Dendritic cell treated with granulocyte-macrophage colony-stimulating factor and Interleukin-4, amounts not matched to agents 40 ng/mL and 50 ng/mL, for 4 days (primary cell): ENCODE data around the gene CEND1.

Experiments
- H3K27ac Mint-ChIP-seq: one replicate; pipeline ENCODE4 v1.8.0; 2022; ENCODE audit warnings: mild to moderate bottlenecking, mixed read lengths
- H3K27me3 Mint-ChIP-seq: one replicate; pipeline ENCODE4 v1.8.0; 2022; ENCODE audit warnings: mild to moderate bottlenecking, mixed read lengths
- H3K36me3 Mint-ChIP-seq: one replicate; pipeline ENCODE4 v1.8.0; 2022; ENCODE audit warnings: low read depth, mixed read lengths
- H3K4me1 Mint-ChIP-seq: one replicate; pipeline ENCODE4 v1.8.0; 2022; ENCODE audit warnings: low read depth, mixed read lengths
- H3K4me3 Mint-ChIP-seq: one replicate; pipeline ENCODE4 v1.8.0; 2022; ENCODE audit warnings: mild to moderate bottlenecking, moderate library complexity, mixed read lengths
- H3K9me3 Mint-ChIP-seq: one replicate; pipeline ENCODE4 v1.8.0; 2022; ENCODE audit warnings: mixed read lengths
- intact Hi-C: fragments of 100-400 bp; cut with micrococcal nuclease; formaldehyde crosslinking; loops from one replicate; pipeline ENCODE4 v1.15.0; 2022

The CEND1 gene

DNA sequence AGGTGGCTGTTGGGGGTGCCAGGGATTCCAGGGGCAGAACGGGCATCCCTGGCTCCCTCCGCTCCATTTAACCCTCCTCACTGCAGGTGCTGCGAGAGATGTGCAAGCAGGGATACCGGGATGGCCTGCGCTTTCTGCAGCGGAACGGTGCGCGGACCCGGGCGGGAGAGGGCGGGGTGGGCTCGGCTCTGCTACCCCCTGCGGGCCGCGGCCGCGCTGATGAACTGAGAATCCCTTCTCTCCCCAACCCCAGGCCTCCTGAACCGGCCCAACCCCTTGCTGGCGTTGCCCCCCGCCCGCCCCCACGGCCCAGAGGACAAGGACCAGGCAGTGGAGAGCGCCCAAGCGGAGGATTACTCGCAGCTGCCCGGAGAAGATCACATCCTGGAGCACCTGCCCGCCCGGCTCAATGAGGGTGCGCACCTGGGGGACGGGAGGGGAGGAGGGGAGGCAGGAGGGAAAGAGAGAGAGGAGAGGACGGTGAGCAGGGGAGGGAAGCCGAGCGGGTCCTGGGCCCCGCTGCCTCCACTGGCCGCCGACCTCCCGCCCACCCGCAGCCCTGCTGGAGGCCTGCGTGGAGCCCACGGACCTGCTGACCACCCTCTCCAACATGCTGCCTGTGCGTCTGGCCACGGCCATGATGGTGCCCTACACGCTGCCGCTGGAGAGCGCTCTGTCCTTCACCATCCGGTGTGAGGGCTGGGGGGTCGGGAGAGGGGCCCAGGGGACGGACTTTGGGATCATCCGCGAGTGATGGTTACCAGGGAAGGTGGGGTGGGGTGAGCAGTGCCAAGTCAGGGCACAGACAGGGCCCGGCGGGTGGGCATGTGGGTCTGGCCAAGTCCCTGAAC lies 33.8 kb upstream of the CEND1 start:
- Mint-ChIP-seq H3K9me3 (no peaks in the 10 kb centered on the region), H3K27ac (no peak overlapping the region), H3K27me3 (peaks cover 25% of the 10 kb centered on the region), H3K36me3 (peaks cover 55% of the 10 kb centered on the region), H3K4me3 (no peak overlapping the region), H3K4me1 (peaks cover 41% of the 10 kb centered on the region)
- intact Hi-C loops, result no loop called here

DNA sequence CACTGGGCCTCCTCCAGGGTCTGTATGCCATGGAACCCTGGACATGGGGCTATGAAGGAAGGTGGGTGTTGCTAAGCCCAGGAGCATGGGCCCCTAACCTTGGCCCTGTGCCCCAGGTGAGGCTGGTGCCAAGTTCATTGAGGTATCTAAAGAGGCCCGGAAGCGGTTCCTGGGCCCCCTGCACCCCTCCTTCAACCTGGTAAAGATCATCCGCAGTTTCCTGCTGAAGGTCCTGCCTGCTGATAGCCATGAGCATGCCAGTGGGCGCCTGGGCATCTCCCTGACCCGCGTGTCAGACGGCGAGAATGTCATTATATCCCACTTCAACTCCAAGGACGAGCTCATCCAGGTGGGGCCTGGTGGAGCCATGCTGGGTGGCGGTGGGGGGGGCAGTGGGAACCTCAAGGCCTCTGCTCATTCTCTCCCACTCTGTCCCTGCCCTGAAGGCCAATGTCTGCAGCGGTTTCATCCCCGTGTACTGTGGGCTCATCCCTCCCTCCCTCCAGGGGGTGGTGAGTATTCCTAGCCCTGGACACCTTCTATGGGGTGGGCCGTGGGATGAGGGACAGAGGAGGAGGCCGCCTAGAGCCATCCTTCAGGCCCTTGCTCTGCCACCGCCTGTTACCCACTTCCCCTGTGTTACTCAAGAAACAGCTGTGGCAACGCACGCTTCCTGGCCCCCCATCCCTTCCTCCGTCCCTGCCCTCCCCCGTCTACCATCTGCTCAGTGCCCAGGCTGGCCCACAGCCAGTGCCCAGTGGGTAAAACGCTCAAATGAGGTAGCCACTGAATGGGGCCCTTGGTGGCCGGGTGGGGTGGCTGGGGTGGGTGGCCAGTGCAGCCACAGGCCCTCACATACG lies 31.9 kb upstream of the CEND1 start:
- peaks cover 30% of the 10 kb centered on the region for H3K4me1 Mint-ChIP-seq
- peaks cover 17% of the 10 kb centered on the region for H3K27me3 Mint-ChIP-seq
- peak overlapping the region; percentile 88 for H3K4me3 Mint-ChIP-seq
- intact Hi-C loops, result no loop called here
- peak overlapping the region; percentile 87 for H3K27ac Mint-ChIP-seq
- no peaks in the 10 kb centered on the region for H3K9me3 Mint-ChIP-seq
- H3K36me3 Mint-ChIP-seq, result peaks cover 55% of the 10 kb centered on the region

DNA sequence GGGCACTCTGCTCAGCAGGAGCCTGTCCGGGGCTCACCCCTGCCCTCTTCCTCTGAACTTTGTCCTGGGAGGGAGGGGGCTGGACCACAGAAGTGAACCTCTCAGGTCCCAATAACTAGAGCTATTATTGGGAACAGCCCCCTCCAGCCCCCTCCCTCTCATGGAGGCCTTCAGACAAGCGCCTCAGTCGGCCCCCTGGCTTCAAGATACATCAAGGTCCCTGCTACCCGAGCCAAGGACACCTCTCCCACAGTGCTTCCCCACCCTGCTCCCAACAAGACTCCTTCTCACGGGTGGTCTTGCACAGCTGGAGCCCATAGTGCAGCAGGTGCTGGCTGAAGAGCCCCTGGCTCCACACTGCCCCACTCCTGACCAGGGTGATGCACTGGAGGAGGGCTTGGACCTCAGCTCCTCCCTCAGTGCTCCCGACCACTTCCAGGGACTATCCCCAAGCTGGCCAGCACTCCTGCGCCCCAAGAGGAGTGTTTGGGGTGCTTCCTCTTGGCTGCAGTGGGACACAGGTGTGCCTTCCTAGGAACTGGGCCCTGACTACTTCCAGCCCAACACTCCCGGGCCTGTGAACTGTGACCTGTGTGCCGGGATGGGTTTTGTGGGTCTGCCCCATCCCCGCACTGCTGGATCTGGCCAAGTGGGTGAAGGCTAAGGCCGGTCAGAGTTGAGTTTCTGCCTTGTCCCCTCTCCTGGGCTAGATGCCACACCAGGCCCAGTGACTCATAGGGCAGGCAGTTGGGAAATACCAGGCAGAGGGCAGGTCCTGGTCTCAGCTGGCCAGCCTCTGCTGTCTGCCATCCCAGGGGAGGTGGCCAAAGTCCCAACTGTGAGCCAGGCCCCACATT lies 31.0 kb upstream of the CEND1 start:
- no peaks in the 10 kb centered on the region for H3K9me3 Mint-ChIP-seq
- H3K4me3 Mint-ChIP-seq, result peak overlapping the region; percentile 88
- H3K36me3 Mint-ChIP-seq, result peaks cover 55% of the 10 kb centered on the region
- intact Hi-C loops, result no loop called here
- H3K27ac Mint-ChIP-seq, result peak overlapping the region; percentile 87
- peaks cover 14% of the 10 kb centered on the region for H3K27me3 Mint-ChIP-seq
- peaks cover 30% of the 10 kb centered on the region for H3K4me1 Mint-ChIP-seq

DNA sequence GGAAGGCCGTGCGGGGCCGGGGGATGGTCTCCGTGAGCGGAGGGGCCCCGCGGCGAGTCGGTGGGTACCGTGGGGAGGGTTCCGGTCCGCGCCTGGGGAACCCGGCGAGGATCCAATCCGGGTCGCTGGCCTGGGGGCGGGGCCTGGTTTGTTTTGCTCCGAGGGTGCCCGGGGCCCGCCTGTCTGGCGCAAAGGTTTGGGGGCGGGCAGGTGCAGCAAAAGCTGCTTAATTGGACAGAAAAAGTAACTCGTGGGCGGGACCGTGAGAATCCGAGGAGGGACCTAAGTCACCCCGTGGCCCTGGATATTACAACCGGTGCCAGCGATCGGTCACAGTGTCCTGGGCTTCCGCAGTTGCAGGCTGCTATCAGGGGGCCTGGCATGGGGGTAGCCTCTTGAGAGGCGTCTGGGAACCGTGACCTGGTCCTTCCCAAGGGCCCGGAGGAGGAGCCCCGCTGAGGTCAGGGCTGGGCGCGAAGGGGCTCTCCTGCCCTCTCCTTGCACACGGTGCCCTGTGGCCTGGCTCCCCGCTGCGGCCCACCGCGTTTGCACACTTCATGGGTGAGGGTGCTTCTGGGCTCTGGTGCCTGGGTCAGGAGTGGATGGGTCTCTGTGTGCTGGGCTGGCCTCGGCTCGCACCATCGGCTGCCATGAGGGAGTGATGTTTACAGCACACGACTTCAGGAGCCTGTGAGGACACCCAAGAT lies 30.2 kb upstream of the CEND1 start:
- peak overlapping the region; percentile 88 for H3K4me3 Mint-ChIP-seq
- H3K9me3 Mint-ChIP-seq, result no peaks in the 10 kb centered on the region
- intact Hi-C loops, result loop anchor here (1.0 kb wide), 1 partner anchor 11 kb away; the partner anchor contains the start of gene RPLP2
- peaks cover 7% of the 10 kb centered on the region for H3K27me3 Mint-ChIP-seq
- H3K4me1 Mint-ChIP-seq, result peaks cover 30% of the 10 kb centered on the region
- H3K36me3 Mint-ChIP-seq, result peaks cover 50% of the 10 kb centered on the region
- H3K27ac Mint-ChIP-seq, result peak overlapping the region; percentile 87

DNA sequence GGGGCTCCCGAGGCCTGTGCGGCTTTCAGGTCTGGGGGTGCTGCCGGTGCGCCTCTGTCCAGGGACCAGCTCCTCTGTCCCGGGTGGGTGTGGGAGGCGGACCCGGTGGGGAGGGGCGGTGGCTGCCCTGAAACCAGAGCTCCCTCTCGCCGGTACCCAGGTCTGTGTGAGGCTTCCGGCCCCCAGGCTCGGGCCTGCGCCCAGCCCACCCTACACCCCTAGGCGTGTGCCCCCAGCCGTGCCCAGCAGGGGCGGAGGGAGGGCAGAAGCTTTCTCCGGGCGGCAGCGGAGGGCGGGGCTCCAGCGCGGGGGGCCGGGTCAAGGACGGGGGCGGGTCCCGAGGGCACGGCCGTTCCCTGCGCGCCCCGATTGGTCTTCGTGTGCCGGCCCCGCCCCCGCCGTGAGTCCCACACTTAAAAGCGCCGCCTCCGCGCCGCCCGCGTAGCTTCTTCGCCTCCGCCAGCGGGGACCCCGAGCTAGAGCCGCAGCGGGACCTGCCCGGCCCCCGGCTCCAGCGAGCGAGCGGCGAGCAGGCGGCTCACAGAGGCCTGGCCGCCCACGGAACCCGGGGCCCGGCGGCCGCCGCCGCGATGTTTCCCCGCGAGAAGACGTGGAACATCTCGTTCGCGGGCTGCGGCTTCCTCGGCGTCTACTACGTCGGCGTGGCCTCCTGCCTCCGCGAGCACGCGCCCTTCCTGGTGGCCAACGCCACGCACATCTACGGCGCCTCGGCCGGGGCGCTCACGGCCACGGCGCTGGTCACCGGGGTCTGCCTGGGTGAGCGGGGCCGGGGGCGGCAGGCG lies 29.4 kb upstream of the CEND1 start:
- H3K9me3 Mint-ChIP-seq, result no peaks in the 10 kb centered on the region
- peak overlapping the region; percentile 87 for H3K27ac Mint-ChIP-seq
- intact Hi-C loops, result loop anchor here (1.0 kb wide), 1 partner anchor 10 kb away; the partner anchor contains the start of gene RPLP2
- H3K36me3 Mint-ChIP-seq, result peaks cover 47% of the 10 kb centered on the region
- H3K27me3 Mint-ChIP-seq, result peaks cover 6% of the 10 kb centered on the region
- peaks cover 30% of the 10 kb centered on the region for H3K4me1 Mint-ChIP-seq
- peak overlapping the region; percentile 88 for H3K4me3 Mint-ChIP-seq

DNA sequence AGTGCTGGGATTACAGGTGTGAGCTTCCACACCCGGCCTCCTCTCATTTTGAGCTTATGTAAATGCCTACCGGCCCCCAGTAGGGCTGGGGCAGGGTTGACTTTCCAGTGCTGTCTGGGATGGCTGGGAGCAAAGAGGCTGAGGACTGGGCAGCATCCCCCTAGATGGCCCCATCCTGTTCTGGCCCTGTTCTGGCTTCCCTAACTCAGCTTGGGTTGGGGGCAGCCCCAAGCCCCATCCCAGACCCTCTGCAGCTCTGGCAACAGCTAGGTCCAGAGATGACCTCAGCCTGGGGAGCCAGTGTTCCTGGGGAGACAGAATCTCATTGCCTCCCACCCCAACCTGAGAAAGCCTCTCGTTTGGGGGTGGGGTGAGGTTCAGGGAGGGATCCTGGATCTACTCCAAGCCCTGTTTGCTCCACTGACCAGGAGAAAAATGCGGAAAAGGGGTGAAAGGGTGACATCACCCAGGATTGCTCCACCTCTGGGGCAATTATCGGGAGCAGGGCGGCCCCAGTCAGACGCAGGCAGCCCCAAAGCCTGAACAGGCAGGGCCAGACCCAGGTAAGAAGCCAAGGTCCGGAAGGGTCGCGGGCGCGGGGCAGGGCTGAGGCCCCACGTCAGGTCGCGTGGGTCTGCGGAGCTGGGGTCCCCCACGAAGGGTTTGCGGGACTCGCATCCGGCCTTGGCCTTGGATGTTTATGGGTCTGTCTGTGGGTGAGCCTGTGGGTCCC lies 28.7 kb upstream of the CEND1 start, which contains the start of gene PNPLA2:
PNPLA2 (plus strand) TSS at position 519 of the 733 bp plus-strand sequence. CDS start 805 bp downstream, outside the sequence.
- peak within 1 kb of the TSS; percentile 88 for H3K4me3 Mint-ChIP-seq
- peak within 1 kb of the TSS; percentile 87 for H3K27ac Mint-ChIP-seq
- intact Hi-C loops, result loop anchor here (1.0 kb wide), 1 partner anchor 9 kb away; the partner anchor contains the start of gene RPLP2
- no peaks in the 10 kb centered on the region for H3K9me3 Mint-ChIP-seq
- H3K27me3 Mint-ChIP-seq, result peaks cover 6% of the 10 kb centered on the region
- H3K4me1 Mint-ChIP-seq, result peaks cover 30% of the 10 kb centered on the region
- peaks cover 47% of the 10 kb centered on the region for H3K36me3 Mint-ChIP-seq

DNA sequence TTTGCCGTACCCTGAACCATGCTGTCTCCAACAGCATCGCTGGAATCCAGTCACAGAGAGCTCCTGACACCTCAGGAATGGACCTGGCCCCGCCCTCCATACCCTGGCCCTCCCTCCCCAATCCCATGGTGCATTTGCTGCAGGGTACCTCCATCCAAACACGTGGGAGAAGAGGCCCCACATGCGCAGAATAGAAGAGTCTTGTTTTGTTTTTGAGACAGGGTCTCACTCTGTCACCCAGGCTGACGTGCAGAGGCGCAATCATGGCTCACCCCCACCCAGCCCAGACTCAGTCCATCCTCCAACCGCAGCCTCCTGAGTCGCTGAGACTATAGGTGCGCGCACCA lies 26.5 kb upstream of the CEND1 start:
- Mint-ChIP-seq H3K4me1 (peaks cover 29% of the 10 kb centered on the region), H3K9me3 (no peaks in the 10 kb centered on the region), H3K36me3 (peaks cover 50% of the 10 kb centered on the region), H3K4me3 (no peak overlapping the region), H3K27me3 (peaks cover 6% of the 10 kb centered on the region), H3K27ac (no peak overlapping the region)
- intact Hi-C loops, result no loop called here

DNA sequence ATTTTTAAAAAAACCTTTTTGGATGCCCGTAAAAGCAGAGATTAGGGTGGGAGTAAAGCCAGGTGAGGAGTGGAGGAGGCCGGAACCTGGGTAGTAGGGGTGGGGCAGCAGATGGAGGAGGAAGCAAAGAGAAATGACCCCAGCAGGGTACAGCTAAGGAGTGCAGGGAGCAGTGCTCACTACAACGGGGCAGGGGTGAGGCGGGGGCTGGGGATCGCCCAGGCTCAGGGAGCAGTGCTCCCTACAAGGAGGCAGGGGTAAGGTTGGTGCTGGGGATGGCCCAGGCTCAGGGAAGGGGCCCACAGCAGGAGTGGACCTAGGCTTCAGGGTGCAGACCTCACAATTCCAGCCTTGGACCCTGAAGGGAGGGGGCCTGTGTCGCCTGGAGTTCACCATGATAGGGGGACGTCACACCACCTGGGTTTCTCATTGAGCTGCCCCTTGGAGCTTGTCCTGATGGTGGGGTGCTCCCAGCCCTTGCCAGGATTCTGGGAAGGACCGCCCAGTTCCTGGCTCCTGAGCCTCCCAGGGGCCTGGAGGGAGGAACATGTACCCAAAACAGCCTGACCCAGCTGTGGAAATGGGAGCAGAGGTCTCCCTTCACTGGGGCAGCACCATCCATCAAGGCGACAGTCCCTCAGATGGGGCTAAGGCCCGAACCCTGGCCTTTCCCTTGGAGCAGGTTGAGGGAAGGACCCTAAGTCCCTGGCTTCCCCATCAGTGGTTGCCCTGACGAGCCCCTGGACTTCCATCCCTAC lies 26.0 kb upstream of the CEND1 start:
- H3K9me3 Mint-ChIP-seq, result no peaks in the 10 kb centered on the region
- H3K4me3 Mint-ChIP-seq, result no peak overlapping the region
- peaks cover 6% of the 10 kb centered on the region for H3K27me3 Mint-ChIP-seq
- H3K4me1 Mint-ChIP-seq, result peaks cover 29% of the 10 kb centered on the region
- intact Hi-C loops, result no loop called here
- H3K27ac Mint-ChIP-seq, result no peak overlapping the region
- H3K36me3 Mint-ChIP-seq, result peaks cover 53% of the 10 kb centered on the region

DNA sequence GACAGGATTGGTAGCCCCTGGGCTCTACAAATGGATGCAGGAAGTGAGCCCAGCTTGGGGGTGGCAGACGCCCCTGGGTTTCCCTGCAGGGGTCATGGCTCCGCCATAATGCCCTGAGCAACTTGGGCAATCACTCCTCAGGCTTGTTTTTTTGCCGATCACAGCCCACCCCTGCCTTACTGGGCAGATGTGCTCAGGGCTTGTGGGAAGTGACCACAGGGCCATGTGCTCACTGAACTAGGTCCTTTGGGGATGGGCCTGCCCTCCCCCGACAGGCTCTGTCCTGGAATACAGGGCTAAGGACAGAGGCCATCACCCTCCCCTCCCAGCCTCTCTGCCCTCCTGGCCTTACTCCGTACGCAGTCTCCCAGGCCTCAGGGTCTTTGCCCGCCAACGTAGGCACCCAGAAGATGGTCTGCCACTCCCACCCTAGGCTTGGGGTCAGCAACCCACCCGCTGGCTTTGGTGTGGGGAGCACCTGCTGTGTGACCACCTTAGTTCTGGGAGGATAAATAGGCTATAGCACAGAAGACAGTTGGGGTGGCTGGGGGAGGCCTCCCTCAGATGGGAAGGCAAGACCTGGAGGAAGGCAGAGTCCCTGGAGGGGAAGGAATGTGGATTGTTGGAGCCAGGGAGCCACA lies 23.7 kb upstream of the CEND1 start:
- H3K36me3 Mint-ChIP-seq, result peaks cover 62% of the 10 kb centered on the region
- intact Hi-C loops, result no loop called here
- no peak overlapping the region for H3K27ac Mint-ChIP-seq
- peaks cover 5% of the 10 kb centered on the region for H3K27me3 Mint-ChIP-seq
- H3K4me1 Mint-ChIP-seq, result peaks cover 34% of the 10 kb centered on the region
- no peaks in the 10 kb centered on the region for H3K9me3 Mint-ChIP-seq
- no peak overlapping the region for H3K4me3 Mint-ChIP-seq

DNA sequence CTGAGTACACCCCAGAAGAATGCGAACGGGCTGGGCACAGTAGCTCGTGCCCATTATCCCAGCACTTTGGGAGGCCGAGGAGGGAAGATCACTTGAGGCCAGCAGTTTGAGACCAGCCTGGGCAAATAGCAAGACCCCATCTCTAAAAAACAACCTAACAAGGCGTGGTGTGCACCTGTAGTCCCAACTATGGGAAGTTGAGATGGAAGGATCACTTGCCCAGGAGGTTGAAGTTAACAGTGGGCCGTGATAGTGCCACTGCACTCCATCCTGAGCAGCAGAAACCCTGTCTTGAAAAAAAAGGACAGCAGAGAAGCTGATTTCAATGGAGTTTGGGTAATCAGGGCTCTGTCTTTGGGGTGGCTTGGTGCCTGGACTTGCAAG lies 23.2 kb upstream of the CEND1 start:
- no peak overlapping the region for H3K4me3 Mint-ChIP-seq
- no peaks in the 10 kb centered on the region for H3K9me3 Mint-ChIP-seq
- peaks cover under 1% of the 10 kb centered on the region for H3K27me3 Mint-ChIP-seq
- peaks cover 35% of the 10 kb centered on the region for H3K4me1 Mint-ChIP-seq
- no peak overlapping the region for H3K27ac Mint-ChIP-seq
- intact Hi-C loops, result no loop called here
- peaks cover 62% of the 10 kb centered on the region for H3K36me3 Mint-ChIP-seq

DNA sequence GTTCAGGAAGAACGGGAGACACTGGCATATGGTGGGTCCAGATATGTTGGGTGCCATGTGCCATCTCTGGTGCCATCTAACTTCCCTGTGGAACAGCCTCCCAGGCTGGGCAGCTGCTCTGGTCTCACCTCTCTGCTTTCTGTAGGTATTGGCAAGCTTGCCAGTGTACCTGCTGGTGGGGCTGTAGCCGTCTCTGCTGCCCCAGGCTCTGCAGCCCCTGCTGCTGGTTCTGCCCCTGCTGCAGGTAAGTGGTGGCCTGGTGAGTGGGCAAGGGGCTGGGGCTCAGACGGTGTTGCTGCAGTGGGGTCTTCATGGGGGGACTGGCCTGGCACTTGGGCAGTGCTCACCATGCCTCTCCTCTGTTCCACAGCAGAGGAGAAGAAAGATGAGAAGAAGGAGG lies 22.5 kb upstream of the CEND1 start:
- H3K36me3 Mint-ChIP-seq, result peaks cover 62% of the 10 kb centered on the region
- intact Hi-C loops, result no loop called here
- H3K27me3 Mint-ChIP-seq, result no peaks in the 10 kb centered on the region
- H3K27ac Mint-ChIP-seq, result peak overlapping the region; percentile 97
- H3K4me1 Mint-ChIP-seq, result peaks cover 42% of the 10 kb centered on the region
- H3K9me3 Mint-ChIP-seq, result no peaks in the 10 kb centered on the region
- H3K4me3 Mint-ChIP-seq, result no peak overlapping the region
